Lower lobe of right lung (tissue), 2 donors: ENCODE results near the gene PARVG. TPM values are rescaled to one million over a fixed set of nuclear protein-coding genes. Genes with fewer than 3 reads are reported as not detected.

Experiments
- ATAC-seq, 2 donors: fragments of 200-7000 bp; cut with Tn5 transposase; one replicate each; pipeline ENCODE4 v1.9.1; 2020 to 2022; ENCODE audit warnings: mild to moderate bottlenecking in 2 of 2, moderate library complexity in 2 of 2
- DNase-seq: peaks from one replicate; pipeline ENCODE4 v3.0.0-alpha.2; 2020
- H3K27ac ChIP-seq: fragments of 200-600 bp; one replicate; pipeline ENCODE4 v1.8.0; 2022
- H3K27me3 ChIP-seq: fragments of 200-600 bp; one replicate; pipeline ENCODE4 v1.8.0; 2022; ENCODE audit warnings: low read depth
- H3K36me3 ChIP-seq: fragments of 200-600 bp; one replicate; pipeline ENCODE4 v1.8.0; 2022; ENCODE audit warnings: mild to moderate bottlenecking
- H3K4me1 ChIP-seq: fragments of 200-600 bp; one replicate; pipeline ENCODE4 v1.8.0; 2022
- H3K4me3 ChIP-seq: fragments of 200-600 bp; one replicate; pipeline ENCODE4 v1.8.0; 2022; ENCODE audit warnings: mild to moderate bottlenecking
- H3K9me3 ChIP-seq: fragments of 200-600 bp; one replicate; pipeline ENCODE4 v1.8.0; 2022
- CTCF ChIP-seq: fragments of 200-600 bp; IDR thresholded peaks from one replicate; pipeline ENCODE4 v1.8.0; 2022; ENCODE audit warnings: antibody characterized with exemption, mild to moderate bottlenecking
- intact Hi-C: fragments of 100-400 bp; cut with DNase I; formaldehyde crosslinking; loops from one replicate; pipeline ENCODE4 v1.11.0; 2022
- total RNA-seq: library from RNA; stranded (reverse); fragmentation: NEBNext Ultra II Directional; extraction: Animal tissue kit (Norgen Biotek cat#: 25700); gene quantifications from one replicate; pipeline ENCODE4 v1.2.1, GENCODE V29; 2021
- donor health status: DM: no; HTN: yes; CAD: no; lungs with severe emphysema.

Gene PARVG
- total RNA-seq, 1 donor from 2014 or later: 96.2 TPM

DNA sequence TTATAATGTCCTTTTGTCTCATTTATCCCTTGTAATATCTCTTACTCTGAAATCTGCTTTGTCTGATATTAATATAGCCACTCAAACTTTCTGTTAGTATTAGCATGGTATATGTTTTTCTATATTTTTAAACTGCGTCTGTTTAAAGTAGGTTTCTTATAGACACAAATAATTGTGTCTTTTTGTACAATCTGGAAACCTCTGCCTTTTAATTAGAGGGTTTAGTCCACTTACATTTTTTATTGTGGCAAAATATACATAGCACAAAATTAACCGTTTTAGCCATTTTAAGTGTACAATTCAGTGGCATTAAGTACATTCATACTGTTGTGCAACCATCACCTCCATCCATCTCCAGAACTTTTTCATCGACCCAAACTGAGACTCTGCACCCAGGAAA, 28.6 kb downstream of the PARVG start:
- H3K4me1 ChIP-seq: no peaks in the 10 kb centered on the region
- intact Hi-C loops: no loop called here
- H3K27ac ChIP-seq: no peak overlapping the region
- no peak overlapping the region for H3K4me3 ChIP-seq
- H3K27me3 ChIP-seq: no peaks in the 10 kb centered on the region
- ATAC-seq (no peak), DNase-seq (no peak)
- no peak for TF ChIP-seq CTCF
- H3K36me3 ChIP-seq: no peaks in the 10 kb centered on the region
- peaks cover 7% of the 10 kb centered on the region for H3K9me3 ChIP-seq

DNA sequence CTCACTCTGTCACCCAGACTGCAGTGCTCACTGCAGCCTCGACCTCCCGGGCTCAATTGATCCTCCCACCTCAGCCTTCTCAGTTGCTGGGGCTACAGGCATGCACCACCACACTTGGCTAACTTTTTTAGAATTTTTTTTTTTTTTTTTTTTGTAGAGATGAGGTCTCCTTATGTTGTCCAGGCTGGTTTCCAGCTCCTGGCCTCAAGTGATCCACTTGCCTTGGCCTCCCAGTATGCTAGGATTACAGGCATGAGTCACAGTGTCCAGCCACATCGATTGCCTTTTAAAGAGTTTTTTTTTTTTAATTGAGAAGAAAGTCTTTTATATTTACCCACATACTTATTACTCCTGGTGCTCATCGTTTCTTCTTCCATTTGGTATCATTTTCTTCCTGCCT, 30.0 kb downstream of the PARVG start:
- intact Hi-C loops: no loop called here
- Histone ChIP-seq H3K36me3 (no peaks in the 10 kb centered on the region), H3K4me1 (no peaks in the 10 kb centered on the region), H3K27ac (no peak overlapping the region), H3K27me3 (peaks cover 3% of the 10 kb centered on the region), H3K9me3 (peaks cover 13% of the 10 kb centered on the region), H3K4me3 (no peak overlapping the region)
- DNase-seq: no peak
- no peak for ATAC-seq
- no peak for TF ChIP-seq CTCF

DNA sequence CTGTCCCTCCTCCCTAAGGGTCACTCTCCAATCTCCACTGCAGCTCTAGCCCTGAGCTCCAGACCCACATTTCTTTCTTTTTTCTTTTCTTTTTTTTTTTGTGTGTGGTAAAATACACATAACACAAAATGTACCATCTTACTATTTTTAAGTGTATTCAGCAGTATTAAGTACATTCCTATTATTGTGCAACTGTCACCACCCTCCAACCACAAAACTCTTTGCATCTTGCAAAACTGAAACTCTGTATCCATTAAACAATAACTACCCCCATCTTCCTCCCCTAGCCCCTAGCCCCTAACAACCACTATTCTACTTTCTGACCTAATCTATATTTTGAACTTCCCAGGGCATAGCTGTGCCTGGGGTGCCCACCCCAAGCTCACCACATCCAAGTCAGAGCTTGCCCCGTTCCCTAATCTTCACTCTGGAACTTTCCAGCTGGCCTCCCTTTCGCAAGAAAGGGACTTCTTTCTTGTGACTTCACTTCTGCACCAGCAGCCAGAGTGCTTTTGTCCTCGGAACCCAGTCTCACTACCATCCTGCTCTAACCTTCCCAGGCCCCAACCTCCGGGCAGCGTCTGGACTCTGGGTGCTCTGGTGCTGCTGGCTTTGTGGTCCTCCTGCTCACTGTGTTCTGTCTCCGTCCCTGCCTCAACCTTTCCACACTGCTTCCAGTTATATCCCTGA, 30.7 kb downstream of the PARVG start:
- ATAC-seq (no peak), DNase-seq (no peak)
- Histone ChIP-seq H3K36me3 (no peaks in the 10 kb centered on the region), H3K27me3 (peaks cover 3% of the 10 kb centered on the region), H3K27ac (no peak overlapping the region), H3K4me1 (no peaks in the 10 kb centered on the region), H3K4me3 (no peak overlapping the region), H3K9me3 (peaks cover 13% of the 10 kb centered on the region)
- intact Hi-C loops: no loop called here
- TF ChIP-seq CTCF: no peak

- ATAC-seq (no peak), DNase-seq (no peak)
- H3K4me3 ChIP-seq: no peak overlapping the region
- intact Hi-C loops: no loop called here
- no peaks in the 10 kb centered on the region for H3K4me1 ChIP-seq
- no peak for TF ChIP-seq CTCF
- peaks cover 13% of the 10 kb centered on the region for H3K9me3 ChIP-seq
- no peaks in the 10 kb centered on the region for H3K36me3 ChIP-seq
- peaks cover 3% of the 10 kb centered on the region for H3K27me3 ChIP-seq
- no peak overlapping the region for H3K27ac ChIP-seq
Observed at GRCh38 chr22:44211946-44212930, 31.5 kb downstream of the PARVG start.

DNA sequence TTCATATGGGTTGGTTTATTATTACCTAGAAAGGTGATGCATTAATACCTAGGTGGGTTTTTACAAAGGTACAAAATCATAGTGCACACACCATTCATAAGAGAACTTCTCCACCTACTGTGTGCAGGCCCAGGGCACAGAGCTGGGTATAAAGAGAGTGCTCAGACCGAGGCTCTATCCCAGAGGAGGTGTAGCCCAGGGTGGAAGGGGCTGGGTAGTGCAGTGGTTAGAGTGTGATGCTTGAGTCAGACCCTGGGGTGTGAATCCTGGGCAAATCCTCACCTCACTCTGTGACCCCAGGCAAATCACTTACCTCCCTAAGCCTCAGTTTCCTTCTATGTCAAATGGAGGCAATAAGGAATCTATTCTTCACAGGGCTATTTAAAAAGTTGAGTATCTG, 32.2 kb downstream of the PARVG start:
- intact Hi-C loops: no loop called here
- Histone ChIP-seq H3K27ac (no peak overlapping the region), H3K9me3 (peaks cover 13% of the 10 kb centered on the region), H3K4me3 (no peak overlapping the region), H3K4me1 (no peaks in the 10 kb centered on the region), H3K36me3 (no peaks in the 10 kb centered on the region), H3K27me3 (peaks cover 3% of the 10 kb centered on the region)
- DNase-seq: no peak
- no peak for ATAC-seq
- TF ChIP-seq CTCF: no peak
